Upper lobe of left lung (tissue), 4 donors: ENCODE results near the gene DPM2.

Source experiments
- CTCF ChIP-seq, 6 experiments: fragments of 450-650 bp in 4 of 6; fragments of 200-600 bp in 2 of 6; sonication (generic) in 2 of 6; IDR thresholded peaks; one replicate each; pipeline ENCODE4 v1.5.1; 2016 to 2019; ENCODE audit warnings: antibody characterized with exemption in 6 of 6
- EP300 ChIP-seq, 4 donors: sonication (generic); formaldehyde crosslinking; IDR thresholded peaks; one replicate each; pipeline ENCODE4 v1.5.1; 2017; ENCODE audit warnings: antibody characterized with exemption in 4 of 4, control low read depth in 2 of 4
- POLR2A ChIP-seq, 4 donors: fragments of 450-650 bp; IDR thresholded peaks; one replicate each; pipeline ENCODE4 v1.5.1; 2016 to 2017; ENCODE audit warnings: antibody characterized with exemption in 4 of 4, mild to moderate bottlenecking in 2 of 4
- POLR2AphosphoS5 ChIP-seq, 2 donors: sonication (generic); formaldehyde crosslinking; IDR thresholded peaks; one replicate each; pipeline ENCODE4 v1.5.1; 2017; ENCODE audit warnings: antibody characterized with exemption in 2 of 2

DNA sequence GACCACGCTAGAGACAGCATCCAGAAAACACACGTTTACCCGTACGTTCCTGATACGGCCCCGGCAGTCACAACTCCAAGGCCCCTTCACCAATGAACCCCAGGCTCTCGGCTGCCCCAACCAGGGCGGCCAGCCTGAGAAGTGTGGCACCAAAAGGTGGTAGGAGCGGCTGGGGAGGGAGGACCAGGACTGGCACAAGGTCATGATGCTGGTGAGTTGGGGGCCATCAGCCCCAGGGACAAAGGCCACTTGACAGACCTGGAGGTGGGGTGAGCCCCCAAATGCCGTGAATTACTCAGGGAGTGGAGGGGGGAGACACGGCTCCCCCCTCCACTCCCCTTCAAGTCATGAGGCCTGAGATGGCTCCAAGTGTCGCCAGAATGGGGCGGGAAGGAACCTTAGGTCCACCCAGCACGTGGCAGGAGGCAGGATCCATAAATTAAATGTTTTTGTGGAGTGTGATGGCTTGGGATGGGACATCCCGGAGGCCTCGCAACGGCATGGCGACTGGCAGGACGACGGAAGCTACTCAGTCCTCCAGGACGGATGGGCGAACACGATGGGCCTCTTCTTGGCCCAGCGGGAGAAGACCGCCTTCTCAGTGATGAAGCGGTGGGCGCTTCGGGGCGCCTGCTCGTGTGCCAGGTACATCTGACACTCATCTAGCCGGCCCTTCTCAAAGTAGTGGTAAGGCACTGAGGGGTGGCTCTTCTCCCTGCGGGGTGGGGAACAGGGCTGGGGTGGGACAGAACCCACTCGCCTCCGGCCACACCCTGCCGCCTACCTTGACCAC, 29.6 kb downstream of the DPM2 start:
- no peak for TF ChIP-seq CTCF (IDR thresholded peaks at IDR 0.05)
- no peak for TF ChIP-seq POLR2A (IDR thresholded peaks at IDR 0.05)
- no peak for TF ChIP-seq POLR2AphosphoS5 (IDR thresholded peaks at IDR 0.05)
- TF ChIP-seq EP300 (IDR thresholded peaks at IDR 0.05), result no peak
